HG02840 (cell line): ENCODE data around the gene TNFSF8.

Experiments used
- ATAC-seq: cut with Tn5 transposase; IDR thresholded peaks from one replicate; pipeline ENCODE4 v1.9.1; 2021; ENCODE audit warnings: mild to moderate bottlenecking, moderate library complexity, moderate number of reproducible peaks; ENCODE audit not compliant: unreplicated experiment, low FRiP score

The TNFSF8 gene

GRCh38 chr9:114883709-114884108 is 46.7 kb downstream of the TNFSF8 start:
- no peak for ATAC-seq

GRCh38 chr9:114880291-114880745 is 50.1 kb downstream of the TNFSF8 start:
- ATAC-seq = no peak

GRCh38 chr9:114878879-114879564 is 51.4 kb downstream of the TNFSF8 start:
- no peak for ATAC-seq

- ATAC-seq = no peak
Observed at GRCh38 chr9:114869845-114870244, 60.5 kb downstream of the TNFSF8 start.

- ATAC-seq = no peak
Observed at GRCh38 chr9:114869378-114869777, 61.0 kb downstream of the TNFSF8 start.

- no peak for ATAC-seq
Observed at GRCh38 chr9:114867327-114867726, 63.1 kb downstream of the TNFSF8 start.

- ATAC-seq = no peak
Observed at GRCh38 chr9:114864471-114864870, 65.9 kb downstream of the TNFSF8 start.

GRCh38 chr9:114861922-114862605 is 68.3 kb downstream of the TNFSF8 start:
- ATAC-seq = no peak

- ATAC-seq = no peak
Observed at GRCh38 chr9:114861273-114861672, 69.1 kb downstream of the TNFSF8 start.

- ATAC-seq = no peak
Observed at GRCh38 chr9:114860187-114860586, 70.2 kb downstream of the TNFSF8 start.

- no peak for ATAC-seq
Observed at GRCh38 chr9:114856942-114857315, 73.5 kb downstream of the TNFSF8 start.

- no peak for ATAC-seq
Observed at GRCh38 chr9:114856215-114856941, 74.0 kb downstream of the TNFSF8 start.

- no peak for ATAC-seq
Observed at GRCh38 chr9:114855488-114855887, 74.9 kb downstream of the TNFSF8 start.

- no peak for ATAC-seq
Observed at GRCh38 chr9:114854736-114855355, 75.5 kb downstream of the TNFSF8 start.

- no peak for ATAC-seq
Observed at GRCh38 chr9:114853071-114853855, 77.1 kb downstream of the TNFSF8 start.

- no peak for ATAC-seq
Observed at GRCh38 chr9:114852050-114852594, 78.3 kb downstream of the TNFSF8 start.

GRCh38 chr9:114851306-114851705 is 79.1 kb downstream of the TNFSF8 start:
- no peak for ATAC-seq
